ENCODE measurements around the gene BAZ2B.
"Not testable (repeated sequence)": the region's sequence is repeated elsewhere in the genome, so short reads cannot be mapped to it uniquely, and the experiment has no call there.

The BAZ2B gene

GRCh38 chr2:159573294-159573693 is 43.1 kb downstream of the BAZ2B start:
- DNase-seq: no peak

- DNase-seq: no peak
These were observed 43.9 kb downstream of the BAZ2B start for GRCh38 chr2:159572459-159572858.

GRCh38 chr2:159571540-159572260 is 44.6 kb downstream of the BAZ2B start:
- no peak for DNase-seq

- no peak for DNase-seq
These were observed 52.3 kb downstream of the BAZ2B start for GRCh38 chr2:159564081-159564480.

- no peak for DNase-seq
These were observed 54.1 kb downstream of the BAZ2B start for GRCh38 chr2:159562248-159562647.

GRCh38 chr2:159561786-159562185 is 54.6 kb downstream of the BAZ2B start:
- no peak for DNase-seq

GRCh38 chr2:159561242-159561641 is 55.1 kb downstream of the BAZ2B start:
- no peak for DNase-seq

GRCh38 chr2:159559034-159559433 is 57.3 kb downstream of the BAZ2B start:
- DNase-seq: no peak

- DNase-seq: no peak
These were observed 57.9 kb downstream of the BAZ2B start for GRCh38 chr2:159558479-159558878.

GRCh38 chr2:159557437-159558034 is 58.8 kb downstream of the BAZ2B start:
- no peak for DNase-seq

- DNase-seq: no peak
These were observed 60.5 kb downstream of the BAZ2B start for GRCh38 chr2:159555651-159556392.

GRCh38 chr2:159553727-159554126 is 62.6 kb downstream of the BAZ2B start:
- no peak for DNase-seq

GRCh38 chr2:159551806-159552205 is 64.5 kb downstream of the BAZ2B start:
- DNase-seq: no peak

GRCh38 chr2:159550231-159550630 is 66.1 kb downstream of the BAZ2B start:
- no peak for DNase-seq

GRCh38 chr2:159549234-159549633 is 67.1 kb downstream of the BAZ2B start:
- no peak for DNase-seq

- no peak for DNase-seq
These were observed 69.5 kb downstream of the BAZ2B start for GRCh38 chr2:159546716-159547430.

- no peak for DNase-seq
These were observed 70.3 kb downstream of the BAZ2B start for GRCh38 chr2:159546039-159546438.

- no peak for DNase-seq
These were observed 71.3 kb downstream of the BAZ2B start for GRCh38 chr2:159545085-159545484.

GRCh38 chr2:159542101-159542500 is 74.2 kb downstream of the BAZ2B start:
- no peak for DNase-seq

- DNase-seq: no peak
These were observed 76.6 kb downstream of the BAZ2B start for GRCh38 chr2:159539701-159540100.

- no peak for DNase-seq
These were observed 77.5 kb downstream of the BAZ2B start for GRCh38 chr2:159538801-159539200.

- DNase-seq: not testable (repeated sequence)
These were observed 81.1 kb downstream of the BAZ2B start for GRCh38 chr2:159535261-159535660.

- DNase-seq: no peak
These were observed 84.9 kb downstream of the BAZ2B start for GRCh38 chr2:159531475-159531874.
